Kidney (tissue), 14 donors: ENCODE measurements around the gene DHX30. TPM values are rescaled to one million over a fixed set of nuclear protein-coding genes. Genes with fewer than 3 reads are reported as not detected.
"Not testable (repeated sequence)": the region's sequence is repeated elsewhere in the genome, so short reads cannot be mapped to it uniquely, and the experiment has no call there.

ENCODE experiments used
- DNase-seq, 5 donors: peaks; one replicate each; pipeline ENCODE4 v3.0.0-alpha.2; 2013 to 2020
- FAIRE-seq: peaks from 2 replicates; lab custom pipeline; 2012; peaks lifted over from hg19 to GRCh38; lab: Jason Lieb, UNC
- H3K27ac ChIP-seq, 2 donors: one replicate each; pipeline ENCODE4 v1.7.0; 2013; ENCODE audit warnings: low read depth in 2 of 2, low read length in 2 of 2, inconsistent platforms in 1 of 2
- H3K27me3 ChIP-seq: one replicate; pipeline ENCODE4 v1.7.1; 2013; ENCODE audit warnings: low read length, inconsistent platforms; ENCODE audit not compliant: control insufficient read depth, insufficient read depth
- H3K36me3 ChIP-seq, 3 donors: one replicate each; pipeline versions ENCODE4 v1.7.0 to v1.7.1; 2013; ENCODE audit warnings: low read length in 3 of 3, control low read depth in 1 of 3, inconsistent platforms in 1 of 3; ENCODE audit not compliant: insufficient read depth in 3 of 3, control insufficient read depth in 2 of 3
- H3K4me1 ChIP-seq, 3 donors: one replicate each; pipeline versions ENCODE4 v1.7.0 to v1.7.1; 2013; ENCODE audit warnings: low read length in 3 of 3, inconsistent platforms in 1 of 3, low read depth in 1 of 3; ENCODE audit not compliant: control insufficient read depth in 2 of 3, insufficient read depth in 2 of 3
- H3K4me3 ChIP-seq, 3 donors: one replicate each; pipeline versions ENCODE4 v1.7.0 to v1.8.1; 2013; ENCODE audit warnings: low read length in 3 of 3, control low read depth in 1 of 3, inconsistent platforms in 1 of 3
- H3K9ac ChIP-seq, 3 donors: one replicate each; pipeline versions ENCODE4 v1.7.0 to v1.7.1; 2013; ENCODE audit warnings: low read length in 3 of 3, control low read depth in 1 of 3, inconsistent platforms in 1 of 3
- H3K9me3 ChIP-seq, 3 donors: one replicate each; pipeline versions ENCODE4 v1.7.0 to v1.7.1; 2013; ENCODE audit warnings: low read length in 3 of 3, control low read depth in 1 of 3, inconsistent platforms in 1 of 3; ENCODE audit not compliant: control insufficient read depth in 2 of 3, insufficient read depth in 1 of 3
- intact Hi-C: fragments of 100-400 bp; cut with DNase I; formaldehyde crosslinking; loops from one replicate; pipeline ENCODE4 v1.11.1; 2022
- polyA plus RNA-seq: library from polyadenylated mRNA; stranded (reverse); fragments of 350-450 nt; fragmentation: Illumina TruSeq; extraction: RNeasy Lipid Tissue Mini Kit (QIAGEN cat#74804); gene quantifications from one replicate; pipeline ENCODE4 v1.2.3, GENCODE V29; 2014; ENCODE audit warnings: low read depth, low replicate concordance; ENCODE audit not compliant: insufficient read depth
- total RNA-seq: library from RNA; stranded (reverse); fragmentation: NEBNext Ultra II Directional; extraction: Animal tissue kit (Norgen Biotek cat#: 25700); gene quantifications from one replicate; pipeline ENCODE4 v1.2.1, GENCODE V29; 2021
- TF ChIP-seq, protein P1 (sequence below): IDR thresholded peaks from 3 replicates; pipeline ENCODE4 v1.5.1; 2012; ENCODE audit warnings: mild to moderate bottlenecking, moderate library complexity, borderline replicate concordance; ENCODE audit not compliant: insufficient read depth; ENCODE audit errors: extremely low read depth
- donor health status: control.
- donor health status: control.
- donor health status: control.
- donor health status: control.
- donor health status: control.
- donor health status: DM: yes; HTN: yes; CAD: no.
- donor health status: Normal renal cell carcinoma (clear cell type).

The DHX30 gene
- total and polyA plus RNA-seq, 2 donors from 2014 or later = 37.8 to 59.7 TPM

DNA sequence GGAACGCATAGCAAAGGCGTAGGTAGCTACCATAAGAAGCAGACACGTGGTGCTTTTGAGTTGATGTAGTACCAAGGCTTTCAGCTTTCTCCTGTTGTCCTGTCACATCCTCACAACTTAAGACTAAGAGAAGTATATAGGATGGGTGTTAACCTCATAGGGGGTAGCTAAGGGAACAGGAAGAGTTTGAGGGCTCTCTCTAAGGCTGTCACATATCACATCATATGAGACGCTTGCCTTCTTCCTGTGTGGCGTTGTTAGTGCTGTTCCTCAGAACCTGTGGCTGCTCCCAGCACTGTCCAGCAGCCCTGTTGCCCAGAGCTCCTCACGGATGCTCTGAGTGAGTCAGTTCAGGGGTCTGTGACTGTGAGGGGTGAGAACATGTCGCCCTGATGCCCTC lies 14.7 kb downstream of the DHX30 start:
- TF ChIP-seq, protein P1, sequence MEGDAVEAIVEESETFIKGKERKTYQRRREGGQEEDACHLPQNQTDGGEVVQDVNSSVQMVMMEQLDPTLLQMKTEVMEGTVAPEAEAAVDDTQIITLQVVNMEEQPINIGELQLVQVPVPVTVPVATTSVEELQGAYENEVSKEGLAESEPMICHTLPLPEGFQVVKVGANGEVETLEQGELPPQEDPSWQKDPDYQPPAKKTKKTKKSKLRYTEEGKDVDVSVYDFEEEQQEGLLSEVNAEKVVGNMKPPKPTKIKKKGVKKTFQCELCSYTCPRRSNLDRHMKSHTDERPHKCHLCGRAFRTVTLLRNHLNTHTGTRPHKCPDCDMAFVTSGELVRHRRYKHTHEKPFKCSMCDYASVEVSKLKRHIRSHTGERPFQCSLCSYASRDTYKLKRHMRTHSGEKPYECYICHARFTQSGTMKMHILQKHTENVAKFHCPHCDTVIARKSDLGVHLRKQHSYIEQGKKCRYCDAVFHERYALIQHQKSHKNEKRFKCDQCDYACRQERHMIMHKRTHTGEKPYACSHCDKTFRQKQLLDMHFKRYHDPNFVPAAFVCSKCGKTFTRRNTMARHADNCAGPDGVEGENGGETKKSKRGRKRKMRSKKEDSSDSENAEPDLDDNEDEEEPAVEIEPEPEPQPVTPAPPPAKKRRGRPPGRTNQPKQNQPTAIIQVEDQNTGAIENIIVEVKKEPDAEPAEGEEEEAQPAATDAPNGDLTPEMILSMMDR = no peak
- Histone ChIP-seq H3K4me1 (no peaks in the 10 kb centered on the region), H3K9ac (no peak overlapping the region), H3K9me3 (no peaks in the 10 kb centered on the region), H3K4me3 (no peak overlapping the region), H3K27ac (no peak overlapping the region), H3K27me3 (no peaks in the 10 kb centered on the region), H3K36me3 (peaks cover 0 to 22% (median 13%) of the 10 kb centered on the region in 3 donors)
- intact Hi-C loops = no loop called here
- FAIRE-seq (no peak), DNase-seq (no peak)

DNA sequence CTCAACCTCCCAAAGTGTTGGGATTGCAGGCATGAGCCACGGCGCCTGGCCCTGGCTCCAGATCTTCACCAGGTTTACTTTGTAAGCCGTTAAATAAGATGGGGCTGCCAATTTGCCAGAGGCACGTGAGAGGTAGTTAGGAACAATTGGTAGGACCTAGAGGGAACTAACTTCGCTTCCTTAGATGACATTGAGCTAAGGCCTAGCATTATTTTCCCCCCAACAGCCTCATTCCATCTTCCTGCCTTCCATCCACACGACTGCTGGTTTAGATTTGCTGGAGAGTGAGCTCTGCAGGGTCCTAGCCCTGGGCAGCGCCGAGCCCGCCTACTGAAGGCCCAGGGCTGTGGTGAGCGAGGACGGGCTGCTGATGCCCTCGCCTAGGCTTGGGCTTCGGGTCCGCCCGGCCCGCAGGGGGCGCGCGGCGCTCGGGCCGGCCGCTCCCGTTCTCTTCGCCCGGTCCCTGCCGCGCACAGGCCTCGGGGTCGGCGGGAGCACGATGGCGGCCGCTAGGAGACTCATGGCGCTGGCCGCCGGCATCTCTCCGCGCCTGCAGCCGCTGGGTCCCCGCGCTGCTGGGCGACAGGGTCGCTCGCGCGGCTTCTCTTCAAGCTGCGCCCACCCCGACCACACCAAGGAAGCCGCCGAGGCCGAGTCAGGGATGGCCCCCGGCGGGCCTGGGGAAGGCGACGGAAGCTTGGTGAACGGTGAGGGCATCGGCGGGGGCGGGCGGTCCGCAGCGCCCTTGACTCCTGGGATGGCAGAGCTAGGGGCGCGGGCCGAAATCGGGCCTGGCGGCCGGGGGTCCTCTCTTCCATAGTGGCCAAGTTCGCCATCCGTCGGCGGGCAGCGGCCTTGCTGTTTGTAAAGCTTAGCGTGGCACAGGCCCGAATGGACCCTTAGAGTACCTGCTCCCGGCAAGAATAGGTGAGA lies 21.9 kb downstream of the DHX30 start:
- H3K4me1 ChIP-seq = peaks cover 0 to 14% (median 4%) of the 10 kb centered on the region in 3 donors
- no peaks in the 10 kb centered on the region for H3K9me3 ChIP-seq
- TF ChIP-seq, protein P1 = peak; percentile 81
- no peaks in the 10 kb centered on the region for H3K27me3 ChIP-seq
- H3K36me3 ChIP-seq = peaks cover 3 to 19% (median 4%) of the 10 kb centered on the region in 3 donors
- DNase-seq (peak; percentile 85 to 95 (median 92)), FAIRE-seq (no peak)
- H3K4me3 ChIP-seq = peak overlapping the region; percentile 85 to 96 (median 93)
- intact Hi-C loops = no loop called here
- peak overlapping the region; percentile 50 to 65 for H3K27ac ChIP-seq
- H3K9ac ChIP-seq = peak overlapping the region; percentile 78 to 94 (median 87)

DNA sequence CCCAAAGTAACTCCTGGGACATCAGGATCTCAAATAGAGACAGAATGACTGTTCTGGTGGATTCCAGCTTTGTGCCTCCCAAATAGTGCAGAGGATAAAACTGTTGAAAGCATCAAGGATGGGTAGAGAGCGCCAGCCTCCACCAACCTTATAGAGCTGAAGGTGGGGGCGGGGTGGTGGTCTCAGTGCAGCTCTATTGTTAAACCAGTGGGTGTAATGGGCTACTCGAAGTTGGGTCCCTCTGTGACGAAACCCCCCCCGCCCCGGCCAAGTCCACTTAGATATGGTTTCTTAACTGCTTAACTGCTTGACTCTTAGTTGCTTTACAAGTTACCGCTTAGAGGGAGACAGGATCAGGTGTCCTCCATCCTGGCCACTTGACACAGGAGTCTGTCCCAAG lies 22.7 kb downstream of the DHX30 start:
- FAIRE-seq = no peak

DNA sequence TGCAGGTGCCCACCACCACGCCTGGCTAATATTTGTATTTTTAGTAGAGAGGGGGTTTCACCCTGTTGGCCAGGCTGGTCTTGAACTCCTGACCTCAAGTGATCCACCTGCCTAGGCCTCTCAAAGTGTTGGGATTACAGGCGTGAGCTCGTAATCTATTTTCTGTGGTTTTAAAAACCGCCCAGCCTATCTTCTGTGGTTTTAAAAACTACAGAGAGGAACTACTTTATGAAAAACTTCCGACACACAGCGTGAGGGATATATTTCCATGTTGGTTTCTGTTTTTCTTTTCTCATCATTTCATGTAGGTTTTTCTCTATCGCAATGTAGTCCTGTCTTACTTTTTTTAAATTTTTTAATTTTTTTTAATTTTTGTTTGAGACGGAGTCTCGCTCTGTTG lies 26.5 kb downstream of the DHX30 start:
- Histone ChIP-seq H3K4me1 (peaks cover 0 to 13% (median 2%) of the 10 kb centered on the region in 3 donors), H3K36me3 (peaks cover 5 to 33% (median 17%) of the 10 kb centered on the region in 3 donors)
- DNase-seq, intact Hi-C loops, H3K27me3 ChIP-seq, FAIRE-seq, H3K9ac ChIP-seq, H3K27ac ChIP-seq, H3K4me3 ChIP-seq, H3K9me3 ChIP-seq: not testable (repeated sequence)

More for the DNA sequence above, 22.7 kb downstream of the DHX30 start:
- H3K4me1 ChIP-seq = peaks cover 0 to 14% (median 4%) of the 10 kb centered on the region in 3 donors
- peak overlapping the region; percentile 78 to 94 (median 87) for H3K9ac ChIP-seq
- no peaks in the 10 kb centered on the region for H3K9me3 ChIP-seq
- H3K27me3 ChIP-seq = no peaks in the 10 kb centered on the region
- H3K27ac ChIP-seq = peak overlapping the region in 1 of 2 donors; percentile 50
- H3K36me3 ChIP-seq = peaks cover 3 to 16% (median 4%) of the 10 kb centered on the region in 3 donors
- peak in 1 of 5 donors; percentile 33 for DNase-seq
- intact Hi-C loops = no loop called here
- H3K4me3 ChIP-seq = peak overlapping the region; percentile 85 to 96 (median 93)
- TF ChIP-seq, protein P1 = no peak
